Esophagus squamous epithelium (tissue), 5 donors: ENCODE data around the gene GANAB. TPM values are rescaled to one million over a fixed set of nuclear protein-coding genes. Genes with fewer than 3 reads are reported as not detected.

Source experiments
- DNase-seq: peaks from one replicate; lab custom pipeline; 2025; lab: John Stamatoyannopoulos, UW
- H3K27ac ChIP-seq, 4 donors: fragments of 200-600 bp; sonication (generic); one replicate each; pipeline ENCODE4 v1.5.1; 2016 to 2019; ENCODE audit warnings: mild to moderate bottlenecking in 1 of 4
- H3K27me3 ChIP-seq, 4 donors: fragments of 200-600 bp; sonication (generic); 1 replicate in 3 of 4; 2 replicates in 1 of 4; pipeline versions ENCODE4 v1.5.1 to v1.6.0; 2017 to 2021; ENCODE audit warnings: antibody characterized with exemption in 1 of 4
- H3K36me3 ChIP-seq, 3 donors: fragments of 200-600 bp; sonication (generic); one replicate each; pipeline ENCODE4 v1.5.1; 2016 to 2019
- H3K4me1 ChIP-seq, 3 donors: fragments of 200-600 bp; sonication (generic); one replicate each; pipeline ENCODE4 v1.5.1; 2017 to 2019
- H3K4me3 ChIP-seq, 4 donors: fragments of 200-600 bp; sonication (generic); 1 replicate in 3 of 4; 2 replicates in 1 of 4; pipeline ENCODE4 v1.5.1; 2016 to 2019; ENCODE audit warnings: mild to moderate bottlenecking in 2 of 4, moderate library complexity in 1 of 4
- H3K9me3 ChIP-seq, 3 donors: fragments of 200-600 bp; sonication (generic); one replicate each; pipeline ENCODE4 v1.5.1; 2016 to 2019
- CTCF ChIP-seq, 6 experiments: fragments of 450-650 bp in 4 of 6; fragments of 200-600 bp in 2 of 6; sonication (generic) in 2 of 6; IDR thresholded peaks; one replicate each; pipeline ENCODE4 v1.5.1; 2016 to 2019; ENCODE audit warnings: antibody characterized with exemption in 6 of 6, mild to moderate bottlenecking in 4 of 6, moderate library complexity in 4 of 6
- POLR2A ChIP-seq, 4 donors: fragments of 450-650 bp; IDR thresholded peaks; one replicate each; pipeline ENCODE4 v1.6.1; 2017; ENCODE audit warnings: antibody characterized with exemption in 4 of 4, mild to moderate bottlenecking in 4 of 4, moderate library complexity in 3 of 4
- WGBS, 2 donors: methylation state at CpG; one replicate each; pipeline ENCODE4 v1.1.5; 2018; 5-methylcytosine and 5-hydroxymethylcytosine counted together
- intact Hi-C: fragments of 100-400 bp; cut with DNase I; formaldehyde crosslinking; loops from one replicate; pipeline ENCODE4 v1.15.0; 2022
- total RNA-seq, 4 donors: library from RNA; depleted of rRNA; stranded (reverse); fragments of >200 nt; gene quantifications; one replicate each; pipeline ENCODE4 v1.1.0, GENCODE V29; 2016
- donor health status: DM: yes; HTN: yes; CAD: no.

Gene GANAB
- total RNA-seq, 4 donors from 2014 or later: 90.8 to 97.2 (median 95.0) TPM

- H3K27ac ChIP-seq: peak overlapping the region; percentile 92 to 95 (median 93)
- 59 to 75% methylated on average over 2 of the region's 2 CpGs for WGBS, 2 donors
- H3K4me1 ChIP-seq: peaks cover 19 to 83% (median 36%) of the 10 kb centered on the region in 3 donors
Observed at GRCh38 chr11:62673196-62673525, 26.7 kb upstream of the GANAB start.

GRCh38 chr11:62671608-62672389 is 25.4 kb upstream of the GANAB start, which contains the start of the genes LBHD1 and UQCC3:
Gene LBHD1 (minus strand): TSS chr11:62672267. CDS start chr11:62670031, 2,236 bp downstream.
Gene UQCC3 (plus strand): TSS chr11:62671673. CDS start chr11:62671746, 73 bp downstream.
- 0% methylated on average over 2 to 23 of the region's 59 CpGs for WGBS, 2 donors
- peaks cover 0 to 54% (median 0%) of the 10 kb centered on the region in 3 donors for H3K36me3 ChIP-seq
- peak in 2 of 4 donors; percentile 46 to 67 for TF ChIP-seq POLR2A (IDR thresholded peaks at IDR 0.05)
- peak in 1 of 6 experiments; percentile 9 for TF ChIP-seq CTCF (IDR thresholded peaks at IDR 0.05)
- no peaks in the 10 kb centered on the region for H3K9me3 ChIP-seq
- H3K4me1 ChIP-seq: peaks cover 26 to 83% (median 38%) of the 10 kb centered on the region in 3 donors
- DNase-seq: peak; percentile 40
- H3K27ac ChIP-seq: peak within 1 kb of the TSS; percentile 92 to 95 (median 93)
- intact Hi-C loops: loop anchor here (5.0 kb wide), 1 partner anchor 74 kb away; no protein-coding TSS in a partner anchor
- H3K27me3 ChIP-seq: no peaks in the 10 kb centered on the region
- peak within 1 kb of the TSS; percentile 75 to 96 (median 82) for H3K4me3 ChIP-seq

More at GRCh38 chr11:62673196-62673525, 26.7 kb upstream of the GANAB start:
- Histone ChIP-seq H3K4me3 (peak overlapping the region in 2 of 4 donors; percentile 75 to 85), H3K27me3 (no peaks in the 10 kb centered on the region), H3K36me3 (peaks cover 0 to 54% (median 9%) of the 10 kb centered on the region in 3 donors), H3K9me3 (no peaks in the 10 kb centered on the region)
- intact Hi-C loops: loop anchor here (5.0 kb wide), 1 partner anchor 76 kb away; no protein-coding TSS in a partner anchor
- no peak for TF ChIP-seq CTCF (IDR thresholded peaks at IDR 0.05)
- no peak for TF ChIP-seq POLR2A (IDR thresholded peaks at IDR 0.05)
- DNase-seq: no peak

- Histone ChIP-seq H3K9me3 (no peaks in the 10 kb centered on the region), H3K27me3 (no peaks in the 10 kb centered on the region), H3K27ac (peak overlapping the region; percentile 92 to 95 (median 93)), H3K36me3 (peaks cover 0 to 53% (median 4%) of the 10 kb centered on the region in 3 donors), H3K4me3 (peak overlapping the region; percentile 75 to 96 (median 82)), H3K4me1 (peaks cover 32 to 83% (median 42%) of the 10 kb centered on the region in 3 donors)
- TF ChIP-seq POLR2A (IDR thresholded peaks at IDR 0.05): no peak
- no peak for TF ChIP-seq CTCF (IDR thresholded peaks at IDR 0.05)
- WGBS, 2 donors: 0% methylated on average over 17 of the region's 17 CpGs
- DNase-seq: no peak
- intact Hi-C loops: loop anchor here (5.0 kb wide), 1 partner anchor 74 kb away; no protein-coding TSS in a partner anchor
Observed at GRCh38 chr11:62671236-62671607, 24.8 kb upstream of the GANAB start.

GRCh38 chr11:62669420-62670161 is 23.2 kb upstream of the GANAB start:
- no peak for DNase-seq
- intact Hi-C loops: loop anchor here (5.0 kb wide), 1 partner anchor 72 kb away; no protein-coding TSS in a partner anchor
- no peak for TF ChIP-seq POLR2A (IDR thresholded peaks at IDR 0.05)
- no peak for TF ChIP-seq CTCF (IDR thresholded peaks at IDR 0.05)
- H3K27me3 ChIP-seq: no peaks in the 10 kb centered on the region
- H3K27ac ChIP-seq: peak overlapping the region in 2 of 4 donors; percentile 22 to 95
- no peak overlapping the region for H3K4me3 ChIP-seq
- no peaks in the 10 kb centered on the region for H3K9me3 ChIP-seq
- peaks cover 0 to 37% (median 5%) of the 10 kb centered on the region in 3 donors for H3K36me3 ChIP-seq
- WGBS, 2 donors: 55 to 72% methylated on average over 3 to 4 of the region's 4 CpGs
- peaks cover 34 to 78% (median 44%) of the 10 kb centered on the region in 3 donors for H3K4me1 ChIP-seq
